ENCODE results near the gene LILRB4.
"Not testable (repeated sequence)": the region's sequence is repeated elsewhere in the genome, so short reads cannot be mapped to it uniquely, and the experiment has no call there.

The LILRB4 gene

DNA sequence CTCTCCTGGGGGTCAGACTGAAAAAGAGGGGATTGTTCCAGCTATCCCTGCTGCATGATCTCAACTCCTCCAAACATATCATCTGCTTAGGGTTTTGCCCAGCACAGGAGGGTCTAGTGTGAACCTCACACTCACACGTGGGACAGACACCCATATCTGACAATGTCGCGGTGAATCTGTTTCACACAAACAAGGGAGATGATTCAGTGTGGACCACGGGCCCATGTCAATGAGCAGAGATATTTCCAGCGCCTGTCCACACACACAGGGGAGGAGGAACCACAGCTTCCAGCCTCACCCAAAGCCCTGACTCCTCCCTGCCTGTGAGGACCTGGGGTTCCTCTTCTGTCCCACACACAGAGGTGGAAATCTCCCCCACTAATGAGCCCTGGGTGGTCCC is 31.9 kb downstream of the LILRB4 start:
- DNase-seq (ENCODE audit: low read depth in 2 of 2) = no peak

DNA sequence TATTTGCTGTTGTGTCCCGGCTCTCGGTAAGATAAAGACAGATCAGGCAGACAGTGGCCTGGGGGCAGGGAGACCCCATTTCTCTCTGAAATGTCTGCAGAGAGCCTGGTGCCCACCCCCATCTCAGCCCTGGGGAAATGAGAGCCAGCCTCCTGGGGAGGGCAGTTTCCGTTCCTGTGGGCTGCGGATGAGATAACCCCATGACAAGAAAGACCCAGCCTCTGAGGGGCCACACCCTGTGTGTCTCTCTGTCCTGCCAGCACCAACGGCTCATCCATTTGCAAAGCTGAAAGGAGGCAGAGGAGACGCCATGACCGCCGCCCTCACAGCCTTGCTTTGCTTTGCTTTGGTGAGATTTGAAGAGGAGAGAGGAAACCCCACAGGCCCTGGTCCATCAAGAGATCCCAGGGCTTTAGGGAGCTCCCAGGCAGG is 33.3 kb downstream of the LILRB4 start:
- DNase-seq (ENCODE audit: low read depth in 2 of 2) = no peak

DNA sequence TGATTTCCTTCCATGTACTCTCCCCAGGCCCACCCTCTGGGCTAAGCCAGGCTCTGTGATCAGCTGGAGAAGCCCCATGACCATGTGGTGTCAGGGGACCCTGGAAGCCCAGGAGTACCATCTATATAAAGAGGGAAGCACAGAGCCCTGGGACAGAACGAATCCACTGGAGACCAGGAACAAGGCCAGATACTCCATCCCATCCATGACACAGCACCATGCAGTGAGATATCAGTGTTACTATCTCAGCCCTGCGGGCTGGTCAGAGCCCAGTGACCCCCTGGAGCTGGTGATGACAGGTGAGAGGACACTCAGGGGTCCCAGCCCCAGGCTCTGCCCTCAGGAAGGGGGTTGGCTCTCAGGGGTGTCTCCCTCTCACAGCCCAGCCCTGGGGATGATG is 34.0 kb downstream of the LILRB4 start:
- no peak for DNase-seq (ENCODE audit: low read depth in 2 of 2)

DNA sequence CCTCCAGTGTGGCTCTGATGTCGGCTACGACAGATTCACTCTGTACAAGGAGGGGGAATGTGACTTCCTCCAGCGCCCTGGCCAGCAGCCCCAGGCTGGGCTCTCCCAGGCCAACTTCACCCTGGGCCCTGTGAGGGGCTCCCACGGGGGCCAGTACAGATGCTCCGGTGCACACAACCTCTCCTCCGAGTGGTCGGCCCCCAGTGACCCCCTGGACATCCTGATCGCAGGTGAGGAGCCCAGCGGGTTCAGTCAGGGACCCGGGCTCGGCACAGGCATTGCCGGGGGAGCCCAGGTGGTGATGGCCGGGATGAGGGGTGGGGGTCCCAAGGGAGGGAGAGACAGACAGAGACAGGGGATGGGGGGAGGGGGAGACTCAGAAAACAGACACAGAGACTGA is 34.9 kb downstream of the LILRB4 start:
- not testable (repeated sequence) for DNase-seq (ENCODE audit: low read depth in 2 of 2)

DNA sequence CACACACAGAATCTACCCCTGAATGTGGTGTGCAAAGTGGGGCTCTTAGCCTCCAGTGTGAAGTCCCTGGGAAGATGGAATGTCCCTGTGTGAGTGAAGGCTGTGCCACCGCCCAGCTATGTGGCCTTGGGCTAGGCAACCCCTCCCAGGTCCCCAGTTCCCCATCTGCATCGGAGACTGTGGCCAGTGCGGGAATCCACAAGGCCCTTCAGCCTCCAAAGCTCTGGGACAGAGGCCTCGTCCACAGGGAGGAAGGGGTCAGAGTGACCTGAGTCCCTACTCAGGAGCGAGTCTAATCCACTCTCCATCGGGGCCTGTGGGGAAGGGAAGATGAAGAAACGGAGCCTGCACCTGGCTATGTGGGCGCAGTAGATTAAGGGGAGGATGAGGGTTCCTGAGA is 42.1 kb downstream of the LILRB4 start:
- DNase-seq (ENCODE audit: low read depth in 2 of 2) = no peak

DNA sequence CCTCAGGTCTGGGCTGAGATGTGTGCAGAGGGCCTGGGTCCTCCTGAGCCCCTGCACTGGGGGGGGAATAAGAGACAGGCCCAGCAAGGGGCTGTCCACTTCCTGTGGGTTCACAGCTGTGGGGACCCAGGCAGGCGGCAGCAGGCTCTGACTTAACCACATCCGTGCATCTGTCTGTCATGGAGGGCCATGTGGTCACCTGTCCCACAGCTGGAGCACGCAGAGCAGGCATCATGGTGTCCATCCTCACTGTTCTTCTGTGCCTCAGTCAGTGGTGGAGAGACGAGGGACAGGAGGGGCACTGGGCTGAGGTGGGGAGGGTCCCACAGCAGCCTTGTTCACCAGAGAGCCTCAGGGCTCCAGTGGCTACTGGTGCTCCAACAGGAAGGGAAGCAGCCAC is 45.2 kb downstream of the LILRB4 start:
- DNase-seq (ENCODE audit: low read depth in 2 of 2) = no peak

DNA sequence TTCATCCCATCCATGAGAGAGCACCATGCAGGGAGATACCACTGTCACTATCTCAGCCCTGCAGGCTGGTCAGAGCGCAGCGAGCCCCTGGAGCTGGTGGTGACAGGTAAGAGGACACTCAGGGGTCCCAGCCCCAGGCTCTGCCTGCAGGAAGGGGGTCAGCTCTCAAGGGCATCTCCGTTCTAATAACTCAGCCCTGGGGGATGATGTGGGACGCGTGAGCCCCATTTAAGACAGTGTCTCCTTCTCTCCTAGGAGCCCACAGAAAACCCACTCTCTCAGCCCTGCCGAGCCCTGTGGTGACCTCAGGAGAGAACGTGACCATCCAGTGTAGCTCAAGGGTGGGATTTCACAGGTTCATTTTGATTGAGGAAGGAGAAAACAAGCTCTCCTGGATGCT is 46.0 kb downstream of the LILRB4 start:
- no peak for DNase-seq (ENCODE audit: low read depth in 2 of 2)

DNA sequence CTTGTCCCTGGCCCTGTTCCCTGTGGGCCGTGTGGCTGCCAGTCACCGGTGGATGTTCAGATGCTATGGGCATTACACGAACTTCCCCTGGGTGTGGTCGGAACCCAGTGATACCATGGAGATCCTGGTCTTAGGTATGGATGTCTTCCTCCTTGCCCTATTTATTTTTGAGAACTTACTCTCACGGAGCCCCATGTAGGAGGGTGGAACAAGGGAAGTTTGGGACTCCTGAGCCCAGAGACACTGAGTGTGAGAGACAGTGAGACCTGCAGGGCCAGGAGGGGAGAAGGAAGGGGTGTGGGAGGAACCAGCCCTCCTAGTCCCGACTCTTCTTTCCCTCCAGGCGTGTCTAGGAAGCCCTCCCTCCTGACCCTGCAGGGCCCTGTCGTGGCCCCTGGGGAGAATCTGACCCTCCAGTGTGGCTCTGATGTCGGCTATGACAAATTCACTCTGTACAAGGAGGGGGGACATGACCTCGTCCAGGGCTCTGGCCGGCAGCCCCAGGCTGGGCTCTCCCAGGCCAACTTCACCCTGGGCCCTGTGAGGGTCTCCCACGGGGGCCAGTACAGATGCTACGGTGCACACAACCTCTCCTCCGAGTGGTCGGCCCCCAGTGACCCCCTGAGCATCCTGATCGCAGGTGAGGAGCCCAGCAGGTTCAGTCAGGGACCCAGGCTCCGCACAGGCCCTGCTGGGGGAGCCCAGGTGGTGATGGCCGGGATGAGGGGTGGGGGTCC is 46.6 kb downstream of the LILRB4 start:
- no peak for DNase-seq (ENCODE audit: low read depth in 2 of 2)

DNA sequence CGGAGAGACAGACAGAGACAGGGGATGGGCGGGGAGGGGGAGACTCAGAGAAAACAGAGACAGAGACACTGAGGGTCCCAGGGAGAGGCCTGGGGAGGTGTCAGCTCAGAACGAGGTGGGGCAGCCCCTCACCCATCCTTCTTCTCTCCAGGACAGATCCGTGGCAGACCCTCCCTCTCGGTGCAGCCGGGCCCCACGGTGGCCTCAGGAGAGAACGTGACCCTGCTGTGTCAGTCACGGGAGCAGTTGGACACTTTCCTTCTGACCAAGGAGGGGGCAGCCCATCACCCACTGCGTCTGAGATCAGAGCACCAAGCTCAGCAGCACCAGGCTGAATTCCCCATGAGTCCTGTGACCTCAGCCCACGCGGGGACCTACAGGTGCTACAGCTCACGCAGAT is 47.2 kb downstream of the LILRB4 start:
- DNase-seq (ENCODE audit: low read depth in 2 of 2) = not testable (repeated sequence)

Measured in stimulated activated CD8-positive, alpha-beta memory T cell treated with anti-CD3 and anti-CD28 coated beads, Interleukin-15, amount 100 ng/mL, for 4 hours (primary cell).